ENCODE measurements around the gene ECD.

The ECD gene

GRCh38 chr10:73167783-73168464, at the start of gene ECD, which contains the start of gene FAM149B1:
Gene ECD (minus strand): TSS chr10:73168008. CDS start chr10:73163937, 4,071 bp downstream.
Gene FAM149B1 (plus strand): TSS chr10:73168119. CDS start chr10:73168340, 221 bp downstream.
- peak; percentile 95 for DNase-seq

GRCh38 chr10:73215749-73216148, 47.9 kb upstream of the ECD start:
- no peak for DNase-seq

GRCh38 chr10:73211106-73211811, 43.5 kb upstream of the ECD start:
- DNase-seq, result no peak

GRCh38 chr10:73210395-73211105, 42.7 kb upstream of the ECD start:
- no peak for DNase-seq

- DNase-seq, result no peak
Observed at GRCh38 chr10:73209705-73210104, 41.9 kb upstream of the ECD start.

GRCh38 chr10:73207883-73208282, 40.1 kb upstream of the ECD start:
- no peak for DNase-seq

- no peak for DNase-seq
Observed at GRCh38 chr10:73206385-73206784, 38.6 kb upstream of the ECD start.

GRCh38 chr10:73205890-73206289, 38.1 kb upstream of the ECD start:
- no peak for DNase-seq

GRCh38 chr10:73205081-73205480, 37.3 kb upstream of the ECD start:
- DNase-seq, result no peak

- DNase-seq, result no peak
Observed at GRCh38 chr10:73190188-73190587, 22.4 kb upstream of the ECD start.

GRCh38 chr10:73186266-73186665, 18.5 kb upstream of the ECD start:
- no peak for DNase-seq

GRCh38 chr10:73183667-73184281, 16.0 kb upstream of the ECD start:
- DNase-seq, result no peak

- DNase-seq, result no peak
Observed at GRCh38 chr10:73182568-73182967, 14.8 kb upstream of the ECD start.

- no peak for DNase-seq
Observed at GRCh38 chr10:73174148-73174925, 6.5 kb upstream of the ECD start.

GRCh38 chr10:73172867-73173266, 5.1 kb upstream of the ECD start:
- DNase-seq, result no peak

- DNase-seq, result no peak
Observed at GRCh38 chr10:73169320-73169719, 1.5 kb upstream of the ECD start.

GRCh38 chr10:73168465-73168803, 626 bp upstream of the ECD start:
- no peak for DNase-seq

- DNase-seq, result no peak
Observed at GRCh38 chr10:73167458-73167782, 388 bp downstream of the ECD start.

- no peak for DNase-seq
Observed at GRCh38 chr10:73166972-73167371, 836 bp downstream of the ECD start.

GRCh38 chr10:73163096-73163495, 4.7 kb downstream of the ECD start:
- no peak for DNase-seq

GRCh38 chr10:73161662-73162061, 6.1 kb downstream of the ECD start:
- no peak for DNase-seq

- no peak for DNase-seq
Observed at GRCh38 chr10:73161079-73161478, 6.7 kb downstream of the ECD start.

Data from activated CD4-positive, alpha-beta T cell treated with anti-CD3 and anti-CD28 coated beads, Interleukin-10, Interleukin-2, amounts not matched to agents 100 ng/mL and 50 ng/mL, durations not matched to agents 16 hours and 8 hours (primary cell).